NB4 (cell line): ENCODE measurements around the gene VDAC2.

ENCODE experiments used
- CTCF ChIP-seq: IDR thresholded peaks from one replicate; pipeline ENCODE4 v1.5.1; 2012; ENCODE audit warnings: low read depth, low read length
- MAX ChIP-seq: IDR thresholded peaks from 2 replicates; pipeline ENCODE4 v1.6.1; 2011; ENCODE audit warnings: low read depth, low read length
- MYC ChIP-seq: IDR thresholded peaks from 2 replicates; pipeline ENCODE4 v1.6.1; 2011; ENCODE audit warnings: low read depth, low read length
- POLR2A ChIP-seq: IDR thresholded peaks from 2 replicates; pipeline ENCODE4 v1.6.1; 2011; ENCODE audit warnings: mild to moderate bottlenecking; ENCODE audit not compliant: insufficient read length; ENCODE audit errors: extremely low read depth

- TF ChIP-seq CTCF (no peak), POLR2A (no peak), MAX (no peak), MYC (no peak)
Observed at GRCh38 chr10:75250934-75251333, 40.3 kb downstream of the VDAC2 start.
